BLaER1 (cell line): ENCODE results near the gene SPSB3.
A peak's percentile ranks its signal among the peaks of the same experiment; 100 is the strongest.
"Not testable (repeated sequence)": the region's sequence is repeated elsewhere in the genome, so short reads cannot be mapped to it uniquely, and the experiment has no call there.

ENCODE experiments used
- H3K27ac ChIP-seq: shearing (Covaris generic); formaldehyde crosslinking; 2 replicates; pipeline ENCODE4 v1.8.1; 2022
- H3K27me3 ChIP-seq: shearing (Covaris generic); formaldehyde crosslinking; 2 replicates; pipeline ENCODE4 v1.8.1; 2022
- H3K36me3 ChIP-seq: shearing (Covaris generic); formaldehyde crosslinking; 2 replicates; pipeline ENCODE4 v1.8.1; 2022
- H3K4me1 ChIP-seq: shearing (Covaris generic); formaldehyde crosslinking; 2 replicates; pipeline ENCODE4 v1.8.1; 2022
- H3K4me2 ChIP-seq: shearing (Covaris generic); formaldehyde crosslinking; 2 replicates; pipeline ENCODE4 v1.8.1; 2022
- H3K4me3 ChIP-seq: shearing (Covaris generic); formaldehyde crosslinking; 2 replicates; pipeline ENCODE4 v1.8.1; 2022
- H3K9ac ChIP-seq: shearing (Covaris generic); formaldehyde crosslinking; 2 replicates; pipeline ENCODE4 v1.8.1; 2022
- H3K9me3 ChIP-seq: shearing (Covaris generic); formaldehyde crosslinking; 2 replicates; pipeline ENCODE4 v1.8.1; 2022
- H4K20me1 ChIP-seq: shearing (Covaris generic); formaldehyde crosslinking; 2 replicates; pipeline ENCODE4 v1.8.1; 2022
- Cebpa-rat ChIP-seq: shearing (Covaris generic); IDR thresholded peaks from 2 replicates; pipeline ENCODE4 v1.8.1; 2022

Gene SPSB3

GRCh38 chr16:1743376-1744337, 38.7 kb downstream of the SPSB3 start:
- Histone ChIP-seq H3K4me3 (no peak overlapping the region), H3K9ac (0 out of 2 replicates have a peak overlapping the region, but pooled peaks have one; percentile 19), H3K9me3 (peaks cover 10% of the 10 kb centered on the region; the same call in 1 of the 2 replicates), H4K20me1 (peaks cover 75% of the 10 kb centered on the region), H3K36me3 (peaks cover 89% of the 10 kb centered on the region), H3K27ac (no peak overlapping the region), H3K4me2 (no peak overlapping the region), H3K4me1 (peaks cover 12% of the 10 kb centered on the region), H3K27me3 (no peaks in the 10 kb centered on the region)
- TF ChIP-seq Cebpa-rat = no peak

GRCh38 chr16:1741553-1742165, 40.7 kb downstream of the SPSB3 start:
- H3K9ac ChIP-seq = no peak overlapping the region
- no peak overlapping the region for H3K27ac ChIP-seq
- peaks cover 12% of the 10 kb centered on the region for H3K4me1 ChIP-seq
- H3K36me3 ChIP-seq = peaks cover 69% of the 10 kb centered on the region
- H4K20me1 ChIP-seq = peaks cover 66% of the 10 kb centered on the region
- TF ChIP-seq Cebpa-rat = no peak
- H3K4me3 ChIP-seq = no peak overlapping the region
- H3K9me3 ChIP-seq = peaks cover 30% of the 10 kb centered on the region
- H3K27me3 ChIP-seq = no peaks in the 10 kb centered on the region
- H3K4me2 ChIP-seq = no peak overlapping the region

GRCh38 chr16:1740781-1741490, 41.4 kb downstream of the SPSB3 start:
- Histone ChIP-seq H3K9me3 (peaks cover 37% of the 10 kb centered on the region), H3K4me3 (no peak overlapping the region), H4K20me1 (peaks cover 59% of the 10 kb centered on the region), H3K36me3 (peaks cover 61% of the 10 kb centered on the region), H3K27me3 (no peaks in the 10 kb centered on the region), H3K4me2 (no peak overlapping the region), H3K9ac (no peak overlapping the region), H3K4me1 (peaks cover 12% of the 10 kb centered on the region), H3K27ac (no peak overlapping the region)
- TF ChIP-seq Cebpa-rat = no peak

- Histone ChIP-seq H3K27me3 (no peaks in the 10 kb centered on the region), H3K4me2 (no peak overlapping the region), H4K20me1 (peaks cover 52% of the 10 kb centered on the region), H3K4me1 (peaks cover 5% of the 10 kb centered on the region), H3K9ac (no peak overlapping the region), H3K27ac (no peak overlapping the region), H3K36me3 (peaks cover 60% of the 10 kb centered on the region), H3K9me3 (peaks cover 44% of the 10 kb centered on the region), H3K4me3 (no peak overlapping the region)
- TF ChIP-seq Cebpa-rat = no peak
These were observed 42.1 kb downstream of the SPSB3 start for GRCh38 chr16:1740234-1740633.

- no peak overlapping the region; the same call in 1 of the 2 replicates for H3K4me3 ChIP-seq
- no peaks in the 10 kb centered on the region for H3K27me3 ChIP-seq
- no peak overlapping the region for H3K27ac ChIP-seq
- peaks cover 40% of the 10 kb centered on the region; the same call in 1 of the 2 replicates for H4K20me1 ChIP-seq
- H3K9me3 ChIP-seq = peaks cover 68% of the 10 kb centered on the region
- H3K4me2 ChIP-seq = no peak overlapping the region
- TF ChIP-seq Cebpa-rat = no peak
- H3K36me3 ChIP-seq = peaks cover 59% of the 10 kb centered on the region
- no peak overlapping the region for H3K9ac ChIP-seq
- no peaks in the 10 kb centered on the region for H3K4me1 ChIP-seq
These were observed 47.6 kb downstream of the SPSB3 start for GRCh38 chr16:1734816-1735215.

- H3K4me2 ChIP-seq = no peak overlapping the region
- no peak for TF ChIP-seq Cebpa-rat
- peaks cover 64% of the 10 kb centered on the region for H3K36me3 ChIP-seq
- H3K4me3 ChIP-seq = no peak overlapping the region; the same call in 1 of the 2 replicates
- no peak overlapping the region for H3K27ac ChIP-seq
- peaks cover 62% of the 10 kb centered on the region for H3K9me3 ChIP-seq
- no peak overlapping the region for H3K9ac ChIP-seq
- peaks cover 42% of the 10 kb centered on the region for H4K20me1 ChIP-seq
- H3K4me1 ChIP-seq = no peaks in the 10 kb centered on the region
- H3K27me3 ChIP-seq = no peaks in the 10 kb centered on the region
These were observed 48.2 kb downstream of the SPSB3 start for GRCh38 chr16:1734123-1734522.

- H3K9me3 ChIP-seq = peaks cover 47% of the 10 kb centered on the region
- not testable (repeated sequence) for H3K4me1 ChIP-seq, H3K4me2 ChIP-seq, H3K4me3 ChIP-seq, H3K27ac ChIP-seq, H3K9ac ChIP-seq, H3K27me3 ChIP-seq
- peaks cover 80% of the 10 kb centered on the region for H3K36me3 ChIP-seq
- peaks cover 58% of the 10 kb centered on the region for H4K20me1 ChIP-seq
These were observed 49.8 kb downstream of the SPSB3 start for GRCh38 chr16:1732551-1732987.

GRCh38 chr16:1732071-1732470, 50.3 kb downstream of the SPSB3 start:
- H4K20me1 ChIP-seq = peaks cover 63% of the 10 kb centered on the region
- H3K36me3 ChIP-seq = peaks cover 85% of the 10 kb centered on the region
- H3K27ac ChIP-seq = no peak overlapping the region
- TF ChIP-seq Cebpa-rat = no peak
- no peak overlapping the region for H3K9ac ChIP-seq
- H3K9me3 ChIP-seq = peaks cover 42% of the 10 kb centered on the region
- H3K27me3 ChIP-seq = no peaks in the 10 kb centered on the region
- H3K4me3 ChIP-seq = no peak overlapping the region
- no peak overlapping the region for H3K4me2 ChIP-seq
- H3K4me1 ChIP-seq = no peaks in the 10 kb centered on the region

GRCh38 chr16:1731603-1732002, 50.8 kb downstream of the SPSB3 start:
- H3K27ac ChIP-seq = no peak overlapping the region
- peaks cover 37% of the 10 kb centered on the region for H3K9me3 ChIP-seq
- H3K9ac ChIP-seq = no peak overlapping the region
- H4K20me1 ChIP-seq = peaks cover 67% of the 10 kb centered on the region
- no peaks in the 10 kb centered on the region for H3K4me1 ChIP-seq
- no peaks in the 10 kb centered on the region for H3K27me3 ChIP-seq
- H3K4me2 ChIP-seq = no peak overlapping the region
- no peak overlapping the region for H3K4me3 ChIP-seq
- no peak for TF ChIP-seq Cebpa-rat
- peaks cover 90% of the 10 kb centered on the region for H3K36me3 ChIP-seq
